ENCODE results near the gene PCDHB15.
"Not testable (repeated sequence)": the region's sequence is repeated elsewhere in the genome, so short reads cannot be mapped to it uniquely, and the experiment has no call there.

PCDHB15 gene

DNA sequence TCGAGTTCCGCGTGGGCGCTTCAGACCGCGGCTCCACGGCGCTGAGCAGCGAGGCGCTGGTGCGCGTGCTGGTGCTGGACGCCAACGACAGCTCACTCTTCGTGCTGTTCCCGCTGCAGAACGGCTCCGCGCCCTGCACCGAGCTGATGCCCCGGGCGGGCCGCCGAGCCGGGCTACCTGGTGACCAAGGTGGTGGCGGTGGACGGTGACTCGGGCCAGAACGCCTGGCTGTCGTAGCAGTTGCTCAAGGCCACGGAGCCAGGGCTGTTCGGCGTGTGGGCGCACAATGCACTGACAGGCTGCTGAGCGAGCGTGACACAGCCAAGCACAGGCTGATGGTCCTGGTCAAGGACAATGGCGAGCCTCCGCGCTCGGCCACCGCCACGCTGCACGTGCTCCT, 3.7 kb upstream of the PCDHB15 start:
- no peak overlapping the region for H3K9ac ChIP-seq (ENCODE audit: insufficient read length, low read depth)
- H3K4me3 ChIP-seq (ENCODE audit: insufficient read length, low read depth), result no peak overlapping the region
- H3K4me1 ChIP-seq (ENCODE audit: insufficient read depth, insufficient read length), result no peaks in the 10 kb centered on the region
- H3K9me3 ChIP-seq (ENCODE audit: insufficient read depth, low read length), result peaks cover 7% of the 10 kb centered on the region; the same call in 1 of the 2 replicates
- DNase-seq (ENCODE audit: low read depth, low spot score), result no peak
- TF ChIP-seq SUZ12 (IDR thresholded peaks at IDR 0.05; ENCODE audit: extremely low read depth, insufficient read depth, insufficient read length) (no peak), YY1 (IDR thresholded peaks at IDR 0.05; ENCODE audit: insufficient read depth, insufficient read length) (no peak), ZNF274 (IDR thresholded peaks at IDR 0.05; ENCODE audit: low read depth, low read length) (no peak)
- H3K27me3 ChIP-seq (ENCODE audit: insufficient read depth, insufficient read length), result no peaks in the 10 kb centered on the region
- no peaks in the 10 kb centered on the region for H3K36me3 ChIP-seq (ENCODE audit: insufficient read depth, insufficient read length, low read length)

DNA sequence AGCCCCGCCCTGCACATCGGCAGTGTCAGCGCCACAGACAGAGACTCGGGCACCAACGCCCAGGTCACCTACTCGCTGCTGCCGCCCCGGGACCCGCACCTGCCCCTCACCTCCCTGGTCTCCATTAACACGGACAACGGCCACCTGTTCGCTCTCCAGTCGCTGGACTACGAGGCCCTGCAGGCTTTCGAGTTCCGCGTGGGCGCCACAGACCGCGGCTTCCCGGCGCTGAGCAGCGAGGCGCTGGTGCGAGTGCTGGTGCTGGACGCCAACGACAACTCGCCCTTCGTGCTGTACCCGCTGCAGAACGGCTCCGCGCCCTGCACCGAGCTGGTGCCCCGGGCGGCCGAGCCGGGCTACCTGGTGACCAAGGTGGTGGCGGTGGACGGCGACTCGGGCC, 1.8 kb downstream of the PCDHB15 start:
- not testable (repeated sequence) for DNase-seq (ENCODE audit: low read depth, low spot score); H3K4me1 ChIP-seq (ENCODE audit: insufficient read depth, insufficient read length); H3K9ac ChIP-seq (ENCODE audit: insufficient read length, low read depth); H3K27me3 ChIP-seq (ENCODE audit: insufficient read depth, insufficient read length); H3K4me3 ChIP-seq (ENCODE audit: insufficient read length, low read depth); H3K36me3 ChIP-seq (ENCODE audit: insufficient read depth, insufficient read length, low read length)
- H3K9me3 ChIP-seq (ENCODE audit: insufficient read depth, low read length), result peaks cover 29% of the 10 kb centered on the region

DNA sequence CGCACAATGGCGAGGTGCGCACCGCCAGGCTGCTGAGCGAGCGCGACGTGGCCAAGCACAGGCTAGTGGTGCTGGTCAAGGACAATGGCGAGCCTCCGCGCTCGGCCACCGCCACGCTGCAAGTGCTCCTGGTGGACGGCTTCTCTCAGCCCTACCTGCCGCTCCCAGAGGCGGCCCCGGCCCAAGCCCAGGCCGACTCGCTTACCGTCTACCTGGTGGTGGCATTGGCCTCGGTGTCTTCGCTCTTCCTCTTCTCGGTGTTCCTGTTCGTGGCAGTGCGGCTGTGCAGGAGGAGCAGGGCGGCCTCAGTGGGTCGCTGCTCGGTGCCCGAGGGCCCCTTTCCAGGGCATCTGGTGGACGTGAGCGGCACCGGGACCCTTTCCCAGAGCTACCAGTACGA, 2.2 kb downstream of the PCDHB15 start:
- not testable (repeated sequence) for H3K9ac ChIP-seq (ENCODE audit: insufficient read length, low read depth); H3K4me3 ChIP-seq (ENCODE audit: insufficient read length, low read depth); H3K36me3 ChIP-seq (ENCODE audit: insufficient read depth, insufficient read length, low read length); H3K27me3 ChIP-seq (ENCODE audit: insufficient read depth, insufficient read length); DNase-seq (ENCODE audit: low read depth, low spot score); H3K4me1 ChIP-seq (ENCODE audit: insufficient read depth, insufficient read length)
- peaks cover 33% of the 10 kb centered on the region for H3K9me3 ChIP-seq (ENCODE audit: insufficient read depth, low read length)

DNA sequence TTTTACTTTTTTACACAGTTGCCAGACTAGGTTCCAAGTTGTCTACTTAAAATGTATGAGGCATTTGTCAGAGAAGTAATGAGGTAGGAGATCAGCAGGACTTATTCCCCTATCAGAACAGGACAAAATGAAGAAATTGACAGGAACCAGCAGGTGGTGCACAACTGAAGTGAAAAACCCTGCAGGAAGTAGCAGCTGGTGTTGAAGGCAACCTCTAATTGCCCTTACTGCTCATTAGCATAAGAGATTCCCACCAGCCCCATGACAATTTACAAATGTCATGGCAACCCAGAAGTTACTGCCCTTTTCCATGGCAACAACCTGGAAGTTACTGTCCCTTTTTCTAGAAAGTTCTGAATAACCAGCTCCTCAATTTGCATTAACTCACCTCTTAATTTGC, 5.4 kb downstream of the PCDHB15 start:
- Histone ChIP-seq H3K36me3 (ENCODE audit: insufficient read depth, insufficient read length, low read length) (no peaks in the 10 kb centered on the region), H3K4me1 (ENCODE audit: insufficient read depth, insufficient read length) (no peaks in the 10 kb centered on the region), H3K9ac (ENCODE audit: insufficient read length, low read depth) (no peak overlapping the region), H3K27me3 (ENCODE audit: insufficient read depth, insufficient read length) (no peaks in the 10 kb centered on the region), H3K9me3 (ENCODE audit: insufficient read depth, low read length) (peaks cover 58% of the 10 kb centered on the region), H3K4me3 (ENCODE audit: insufficient read length, low read depth) (no peak overlapping the region)
- DNase-seq (ENCODE audit: low read depth, low spot score), result no peak
- TF ChIP-seq YY1 (IDR thresholded peaks at IDR 0.05; ENCODE audit: insufficient read depth, insufficient read length) (no peak), ZNF274 (IDR thresholded peaks at IDR 0.05; ENCODE audit: low read depth, low read length) (no peak), SUZ12 (IDR thresholded peaks at IDR 0.05; ENCODE audit: extremely low read depth, insufficient read depth, insufficient read length) (no peak)

DNA sequence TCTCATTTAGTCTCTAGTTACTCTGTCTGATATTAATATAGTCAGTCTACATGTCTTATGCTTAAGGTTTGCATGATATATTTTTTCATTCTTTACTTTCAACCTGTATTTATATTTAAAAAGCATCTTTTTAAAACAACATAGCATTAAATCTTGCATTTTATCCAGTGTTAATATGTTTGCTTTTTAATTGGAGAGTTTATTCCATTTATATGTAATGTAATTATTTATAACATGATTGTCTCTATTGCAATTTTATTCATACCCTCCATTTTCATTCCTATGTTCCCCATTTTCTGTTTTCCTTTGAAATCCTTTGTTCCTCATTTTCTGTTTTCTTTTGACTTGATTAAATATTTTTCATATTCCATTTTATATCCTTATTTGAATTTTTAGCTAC, 13.3 kb downstream of the PCDHB15 start:
- no peak overlapping the region for H3K9ac ChIP-seq (ENCODE audit: insufficient read length, low read depth)
- TF ChIP-seq SUZ12 (IDR thresholded peaks at IDR 0.05; ENCODE audit: extremely low read depth, insufficient read depth, insufficient read length) (no peak), YY1 (IDR thresholded peaks at IDR 0.05; ENCODE audit: insufficient read depth, insufficient read length) (no peak), ZNF274 (IDR thresholded peaks at IDR 0.05; ENCODE audit: low read depth, low read length) (no peak)

DNA sequence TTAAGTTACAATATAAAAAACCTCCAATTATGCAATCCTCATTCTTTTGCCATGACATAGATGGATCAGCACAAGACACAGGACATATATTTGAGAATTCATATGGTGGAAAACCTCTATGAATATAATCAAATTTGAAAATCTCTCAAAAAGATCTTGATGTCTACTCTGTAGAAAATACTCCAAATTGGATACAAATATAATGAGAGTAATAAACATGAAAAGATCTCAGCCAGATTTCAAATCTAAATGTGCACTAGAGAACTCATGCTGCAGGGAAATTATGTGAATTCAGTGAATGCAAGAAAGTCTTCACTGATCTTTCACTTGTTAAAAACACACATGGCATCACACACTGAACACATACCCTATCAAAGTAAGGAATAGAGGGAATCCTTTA, 13.8 kb downstream of the PCDHB15 start:
- Histone ChIP-seq H3K9ac (ENCODE audit: insufficient read length, low read depth) (no peak overlapping the region), H3K9me3 (ENCODE audit: insufficient read depth, low read length) (peaks cover 96% of the 10 kb centered on the region), H3K4me3 (ENCODE audit: insufficient read length, low read depth) (no peak overlapping the region), H3K36me3 (ENCODE audit: insufficient read depth, insufficient read length, low read length) (no peaks in the 10 kb centered on the region), H3K27me3 (ENCODE audit: insufficient read depth, insufficient read length) (no peaks in the 10 kb centered on the region), H3K4me1 (ENCODE audit: insufficient read depth, insufficient read length) (no peaks in the 10 kb centered on the region)
- no peak for DNase-seq (ENCODE audit: low read depth, low spot score)
- TF ChIP-seq ZNF274 (IDR thresholded peaks at IDR 0.05; ENCODE audit: low read depth, low read length) (peak; percentile 47; the same call in 1 of the 2 replicates), YY1 (IDR thresholded peaks at IDR 0.05; ENCODE audit: insufficient read depth, insufficient read length) (no peak), SUZ12 (IDR thresholded peaks at IDR 0.05; ENCODE audit: extremely low read depth, insufficient read depth, insufficient read length) (no peak)

More for the DNA sequence above, 13.3 kb downstream of the PCDHB15 start:
- peaks cover 96% of the 10 kb centered on the region for H3K9me3 ChIP-seq (ENCODE audit: insufficient read depth, low read length)
- H3K4me1 ChIP-seq (ENCODE audit: insufficient read depth, insufficient read length), result no peaks in the 10 kb centered on the region
- no peak overlapping the region for H3K4me3 ChIP-seq (ENCODE audit: insufficient read length, low read depth)
- no peak for DNase-seq (ENCODE audit: low read depth, low spot score)
- H3K27me3 ChIP-seq (ENCODE audit: insufficient read depth, insufficient read length), result no peaks in the 10 kb centered on the region
- no peaks in the 10 kb centered on the region for H3K36me3 ChIP-seq (ENCODE audit: insufficient read depth, insufficient read length, low read length)

DNA sequence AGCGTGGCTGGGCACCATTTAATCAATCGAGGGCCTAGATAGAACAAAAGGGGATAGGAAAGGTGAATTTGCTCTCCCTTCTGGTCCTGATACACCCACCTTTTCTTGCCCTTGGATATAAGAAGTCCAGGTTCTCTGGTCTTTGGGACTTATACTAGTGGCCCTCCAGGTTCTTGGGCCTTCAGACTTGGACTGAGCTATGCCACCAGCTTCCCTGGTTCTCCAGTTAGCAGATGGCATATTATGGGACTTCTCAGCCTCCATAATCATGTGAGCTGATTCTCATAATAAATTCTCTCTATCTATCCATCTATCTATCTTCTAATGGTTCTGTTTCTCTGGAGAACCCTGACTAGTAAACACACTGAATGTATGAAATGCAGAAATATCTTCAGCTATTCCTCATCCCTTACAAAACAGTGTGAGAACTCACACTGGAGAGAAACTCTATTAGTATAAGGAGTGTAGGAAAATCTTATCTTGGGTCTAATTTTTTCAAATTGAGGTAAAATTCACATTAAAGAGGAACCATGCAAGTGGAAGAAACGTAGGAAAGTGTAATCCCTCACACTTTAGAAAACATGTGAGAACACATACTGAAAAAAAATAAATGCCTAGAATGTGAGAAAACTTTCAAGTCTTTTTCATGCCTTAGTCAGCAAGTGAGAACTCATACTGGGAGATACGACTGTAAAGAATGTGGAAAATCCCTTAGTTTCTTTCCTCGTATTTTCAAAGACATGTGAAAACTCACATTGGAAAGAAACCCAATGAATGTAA, 15.5 kb downstream of the PCDHB15 start:
- H3K27me3 ChIP-seq (ENCODE audit: insufficient read depth, insufficient read length), result no peaks in the 10 kb centered on the region
- H3K4me1 ChIP-seq (ENCODE audit: insufficient read depth, insufficient read length), result no peaks in the 10 kb centered on the region
- H3K4me3 ChIP-seq (ENCODE audit: insufficient read length, low read depth), result no peak overlapping the region
- no peaks in the 10 kb centered on the region for H3K36me3 ChIP-seq (ENCODE audit: insufficient read depth, insufficient read length, low read length)
- TF ChIP-seq ZNF274 (IDR thresholded peaks at IDR 0.05; ENCODE audit: low read depth, low read length) (peak; percentile 78), YY1 (IDR thresholded peaks at IDR 0.05; ENCODE audit: insufficient read depth, insufficient read length) (no peak), SUZ12 (IDR thresholded peaks at IDR 0.05; ENCODE audit: extremely low read depth, insufficient read depth, insufficient read length) (no peak)
- H3K9me3 ChIP-seq (ENCODE audit: insufficient read depth, low read length), result peaks cover 94% of the 10 kb centered on the region
- no peak overlapping the region for H3K9ac ChIP-seq (ENCODE audit: insufficient read length, low read depth)
- no peak for DNase-seq (ENCODE audit: low read depth, low spot score)

DNA sequence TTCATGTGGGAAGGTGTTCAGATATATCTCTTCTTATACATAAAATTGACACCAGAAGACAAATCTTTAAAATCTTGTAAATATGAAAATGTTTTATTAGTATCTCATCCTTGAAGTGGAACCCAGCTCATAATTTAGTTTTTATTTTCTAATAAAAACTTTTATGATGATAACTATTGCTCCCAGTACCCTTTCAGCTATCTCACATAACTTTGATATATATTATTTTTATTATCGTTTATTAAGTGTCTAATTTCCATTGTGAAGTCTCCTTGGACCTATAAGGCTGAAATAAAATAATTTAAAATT, 16.0 kb downstream of the PCDHB15 start:
- H3K27me3 ChIP-seq (ENCODE audit: insufficient read depth, insufficient read length), result no peaks in the 10 kb centered on the region
- H3K4me3 ChIP-seq (ENCODE audit: insufficient read length, low read depth), result no peak overlapping the region
- no peak overlapping the region for H3K9ac ChIP-seq (ENCODE audit: insufficient read length, low read depth)
- peaks cover 91% of the 10 kb centered on the region for H3K9me3 ChIP-seq (ENCODE audit: insufficient read depth, low read length)
- no peak for TF ChIP-seq YY1 (IDR thresholded peaks at IDR 0.05; ENCODE audit: insufficient read depth, insufficient read length)
- no peak; the same call in 1 of the 2 replicates for TF ChIP-seq ZNF274 (IDR thresholded peaks at IDR 0.05; ENCODE audit: low read depth, low read length)
- TF ChIP-seq SUZ12 (IDR thresholded peaks at IDR 0.05; ENCODE audit: extremely low read depth, insufficient read depth, insufficient read length), result no peak
- H3K36me3 ChIP-seq (ENCODE audit: insufficient read depth, insufficient read length, low read length), result no peaks in the 10 kb centered on the region
- no peak for DNase-seq (ENCODE audit: low read depth, low spot score)
- H3K4me1 ChIP-seq (ENCODE audit: insufficient read depth, insufficient read length), result no peaks in the 10 kb centered on the region

Measured in NT2/D1 (cell line).